GM13977 (cell line): Measurements from ENCODE around the gene RNF141.

ENCODE experiments used
- DNase-seq: peaks from one replicate; pipeline ENCODE4 v3.0.0; 2012; ENCODE audit warnings: low spot score
- CTCF ChIP-seq: IDR thresholded peaks from 2 replicates; pipeline ENCODE4 v1.5.1; 2012; ENCODE audit warnings: mild to moderate bottlenecking, control low read depth; ENCODE audit not compliant: insufficient read depth; ENCODE audit errors: extremely low read depth, missing control alignments
- in situ Hi-C: fragments of 300-500 bp; cut with MboI; formaldehyde crosslinking; loops from one replicate; pipeline ENCODE4 v1.12.0; 2022; ENCODE audit warnings: low sequenced_read_pairs, low pct_unique_long_range_greater_than_20kb, mixed read lengths, inconsistent platforms; ENCODE audit not compliant: unreplicated experiment

The RNF141 gene

GRCh38 chr11:10476927-10477689 is 63.9 kb downstream of the RNF141 start:
- in situ Hi-C loops = no loop called here
- DNase-seq = no peak

GRCh38 chr11:10476342-10476741 is 64.6 kb downstream of the RNF141 start:
- no peak for TF ChIP-seq CTCF
- in situ Hi-C loops = no loop called here
- DNase-seq = no peak

More at GRCh38 chr11:10476927-10477689, 63.9 kb downstream of the RNF141 start:
- TF ChIP-seq CTCF = no peak

GRCh38 chr11:10474551-10474950 is 66.4 kb downstream of the RNF141 start:
- no peak for DNase-seq
- in situ Hi-C loops = no loop called here
- no peak for TF ChIP-seq CTCF

- TF ChIP-seq CTCF = no peak
- in situ Hi-C loops = no loop called here
- no peak for DNase-seq
Observed at GRCh38 chr11:10473371-10473770, 67.6 kb downstream of the RNF141 start.

- no peak for DNase-seq
- no peak for TF ChIP-seq CTCF
- in situ Hi-C loops = no loop called here
Observed at GRCh38 chr11:10462746-10463300, 78.2 kb downstream of the RNF141 start.
